Middle frontal gyrus (tissue), 1 donor: ENCODE results near the gene MCOLN2.
"Not testable (repeated sequence)": the region's sequence is repeated elsewhere in the genome, so short reads cannot be mapped to it uniquely, and the experiment has no call there.

Source experiments
- DNase-seq: peaks from one replicate; pipeline ENCODE4 v3.0.0-alpha.2; 2015; ENCODE audit warnings: low spot score; ENCODE audit errors: extremely low spot score

MCOLN2 gene

DNA sequence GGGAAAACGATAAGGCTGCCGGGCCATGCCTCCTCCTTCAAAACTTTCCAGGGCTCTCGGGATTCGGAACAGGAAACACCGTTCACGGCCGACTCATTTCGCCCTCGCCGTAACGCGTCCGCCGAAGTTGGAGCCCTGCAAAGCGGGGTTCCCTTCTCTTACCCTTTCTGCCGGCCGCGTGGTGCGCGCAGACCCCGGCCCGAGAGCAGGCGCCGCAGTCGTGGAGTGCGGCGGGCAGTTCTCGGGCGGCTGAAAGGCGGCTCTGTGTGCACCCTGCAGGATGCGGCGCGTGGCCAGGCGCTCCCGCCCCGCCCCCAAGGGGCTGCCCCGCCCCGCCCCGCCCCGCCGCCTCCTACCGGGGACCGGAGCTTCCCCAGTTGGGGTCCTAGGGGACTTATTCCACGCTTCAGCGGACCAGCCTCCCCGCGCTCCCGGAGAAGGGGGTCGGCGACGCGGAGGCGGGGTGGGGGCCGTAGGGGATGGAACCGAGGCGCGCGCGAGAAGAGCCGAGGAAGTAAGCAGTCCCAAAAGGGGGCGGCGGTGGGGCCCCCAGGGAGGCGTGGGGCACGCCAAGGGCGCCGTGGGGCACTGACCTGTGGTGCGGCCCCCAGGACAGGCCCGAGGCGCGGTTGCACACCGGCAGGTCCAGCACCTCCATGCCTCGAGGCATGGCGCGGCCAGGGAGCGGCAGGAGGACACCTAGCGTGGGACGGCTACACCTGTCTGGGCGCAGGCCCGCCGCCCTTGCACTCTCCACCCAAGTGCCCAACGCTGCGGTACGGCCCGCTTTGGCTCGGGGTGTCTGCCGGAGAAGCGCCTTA is at the start of gene MCOLN2:
Gene MCOLN2, minus strand, starts transcription at position 268 of the 821 bp plus-strand sequence. Its CDS starts 241 bp downstream, at position 27.
- DNase-seq = no peak

GRCh38 chr1:85042413-85042812 is 45.5 kb upstream of the MCOLN2 start:
- no peak for DNase-seq

DNA sequence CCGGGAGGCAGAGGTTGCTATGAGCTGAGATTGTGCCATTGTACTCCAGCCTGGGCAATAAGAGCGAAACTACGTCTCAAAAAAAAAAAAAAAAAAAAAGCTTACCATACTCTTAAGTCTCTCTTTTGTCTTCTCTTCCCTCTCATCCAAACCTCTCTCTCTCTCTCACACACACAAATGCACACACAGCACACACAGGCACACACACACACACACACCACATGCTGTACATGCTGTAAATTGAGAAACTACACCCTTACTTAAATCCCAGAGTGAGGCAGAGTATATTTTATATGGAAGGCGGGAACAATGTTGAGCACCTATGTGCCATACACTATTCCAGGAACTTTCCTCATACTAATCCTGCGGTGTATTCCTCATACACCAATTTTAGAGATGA is 44.9 kb upstream of the MCOLN2 start:
- DNase-seq = no peak

DNA sequence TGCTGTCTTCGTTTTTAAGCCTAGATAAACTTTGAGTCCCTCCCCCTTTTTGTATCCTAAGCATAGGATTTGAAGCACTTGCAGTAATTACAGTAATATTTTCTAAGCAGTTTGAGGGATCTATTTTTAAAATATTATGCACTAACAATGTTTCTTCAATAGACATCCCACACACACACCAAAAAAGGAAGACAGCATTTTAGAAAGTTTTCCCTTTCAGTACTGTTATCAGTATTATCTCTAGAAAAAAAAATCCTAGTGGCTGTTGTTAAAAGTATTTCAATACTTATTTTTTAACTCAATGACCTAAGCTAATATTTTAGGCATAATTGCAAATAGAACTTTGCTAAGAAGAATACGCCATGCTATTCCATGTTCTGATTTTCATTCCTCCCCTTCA is 36.3 kb upstream of the MCOLN2 start:
- no peak for DNase-seq

DNA sequence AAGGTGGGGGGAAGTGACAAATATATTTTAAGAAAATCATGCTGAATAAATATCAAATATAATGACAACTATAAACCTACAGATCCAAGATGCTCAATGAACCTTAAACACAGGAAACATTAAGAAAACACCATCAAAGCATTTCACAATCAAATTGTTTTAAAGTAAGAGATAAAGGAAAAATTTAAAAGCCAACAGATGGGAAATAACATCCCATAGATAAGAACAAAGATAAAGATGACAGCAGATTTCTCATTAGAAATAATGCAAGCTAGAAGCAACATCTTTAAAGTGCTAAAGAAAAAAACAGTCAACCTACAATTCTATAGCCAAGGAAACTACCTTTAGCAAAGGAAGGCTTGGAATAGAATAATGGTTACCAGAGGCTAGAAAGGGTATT is 33.6 kb upstream of the MCOLN2 start:
- no peak for DNase-seq

- DNase-seq = no peak
These were observed 31.2 kb upstream of the MCOLN2 start for GRCh38 chr1:85028151-85028550.

DNA sequence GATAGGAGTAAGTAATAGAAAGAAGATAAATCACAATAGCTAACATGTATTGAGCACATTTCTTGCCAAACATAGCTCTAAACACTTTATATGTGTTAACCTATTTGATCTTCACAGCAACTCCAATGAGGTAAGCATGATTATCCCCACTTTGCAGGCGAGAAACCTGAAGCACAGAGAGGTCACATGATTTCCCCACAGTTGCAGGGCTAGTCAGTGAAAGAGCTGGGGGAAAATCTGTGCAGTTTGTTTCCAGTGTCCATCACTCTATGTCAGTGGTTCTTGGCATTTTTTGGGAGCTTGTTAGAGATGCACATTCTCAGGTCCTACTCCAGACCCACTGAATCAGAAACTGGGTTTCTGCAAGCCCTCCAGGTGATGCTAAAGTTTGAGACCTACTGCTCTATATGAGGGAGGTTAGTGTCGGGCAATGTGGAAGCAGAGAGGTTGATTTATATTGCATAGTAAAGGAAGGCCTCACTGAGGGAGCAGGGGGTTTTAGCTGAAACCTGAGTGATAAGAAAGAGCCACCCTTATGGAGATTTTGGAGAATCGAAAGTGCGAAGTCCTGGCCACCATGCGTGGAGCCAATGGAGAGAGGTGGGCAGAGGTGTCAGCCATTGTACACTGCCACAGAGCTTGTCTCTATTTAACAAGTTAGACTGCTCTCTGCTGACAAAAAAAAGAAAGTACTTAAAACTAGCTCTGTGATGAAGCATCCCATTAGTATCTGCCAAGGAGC is 30.5 kb upstream of the MCOLN2 start:
- DNase-seq = no peak

GRCh38 chr1:85025940-85026339 is 29.0 kb upstream of the MCOLN2 start:
- no peak for DNase-seq

DNA sequence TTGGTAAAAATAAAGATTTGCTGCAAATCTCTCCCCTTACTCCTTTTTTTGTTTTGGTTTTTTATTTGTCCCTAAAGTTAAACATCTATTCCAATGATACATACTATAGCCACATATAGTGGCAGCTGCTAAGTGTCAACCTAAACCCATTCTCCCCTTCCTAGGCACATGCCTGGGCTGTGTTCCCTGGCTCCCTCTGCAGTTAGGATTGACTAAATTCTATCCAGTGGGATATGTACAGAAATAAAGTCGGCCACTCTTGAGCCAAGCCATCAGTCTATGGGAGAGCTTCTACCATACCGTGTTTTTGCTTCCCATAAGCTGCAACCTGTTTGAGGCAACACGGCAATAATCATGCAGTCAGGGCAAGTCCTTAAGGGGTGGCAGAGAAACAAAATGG is 27.8 kb upstream of the MCOLN2 start:
- DNase-seq = no peak

DNA sequence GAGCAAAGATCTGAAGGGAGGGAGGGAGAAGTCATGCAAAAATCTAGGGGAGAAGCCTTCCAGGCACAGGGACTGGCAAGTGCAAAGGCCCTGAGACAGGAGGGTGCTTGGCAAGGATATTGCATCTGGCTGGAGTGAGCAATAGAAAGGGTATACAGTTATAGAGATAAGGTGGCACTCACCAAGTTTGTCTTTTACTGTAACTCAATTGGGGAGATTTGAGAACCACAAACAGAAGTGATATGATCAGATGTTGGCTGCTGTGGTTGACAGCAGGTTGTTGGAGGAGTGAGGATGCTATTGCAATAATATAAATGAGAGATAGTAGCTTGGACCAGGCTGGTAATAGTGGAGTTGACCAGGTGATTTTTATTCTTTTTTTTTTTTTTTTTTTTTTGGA is 25.8 kb upstream of the MCOLN2 start:
- no peak for DNase-seq

DNA sequence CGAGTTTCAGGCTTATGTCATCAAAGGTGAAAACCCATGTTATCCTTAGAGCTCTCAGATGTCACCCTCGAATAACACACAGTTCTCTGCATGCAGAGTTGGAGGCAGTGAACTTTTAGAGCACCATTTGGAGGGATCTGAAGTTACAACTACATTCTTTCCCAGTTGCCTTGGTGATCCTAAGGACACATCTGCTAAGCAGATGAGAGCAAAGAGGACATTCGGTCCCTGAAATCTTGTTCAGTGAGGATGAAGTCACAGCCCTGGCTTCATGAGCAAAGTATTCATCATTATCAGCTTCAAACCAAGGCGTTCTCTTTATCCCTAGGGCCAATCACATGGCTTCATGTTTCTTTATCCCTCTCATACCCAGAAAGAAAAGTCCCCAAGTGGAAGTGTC is 23.1 kb upstream of the MCOLN2 start:
- no peak for DNase-seq

- no peak for DNase-seq
These were observed 18.9 kb upstream of the MCOLN2 start for GRCh38 chr1:85015826-85016225.

- DNase-seq = not testable (repeated sequence)
These were observed 8.7 kb upstream of the MCOLN2 start for GRCh38 chr1:85005641-85006040.

- DNase-seq = no peak
These were observed 4.8 kb upstream of the MCOLN2 start for GRCh38 chr1:85001742-85002141.

- DNase-seq = no peak
These were observed 1.8 kb upstream of the MCOLN2 start for GRCh38 chr1:84998642-84999280.

- no peak for DNase-seq
These were observed 1.0 kb upstream of the MCOLN2 start for GRCh38 chr1:84997667-84998600.

GRCh38 chr1:84995484-84996334 is 1.2 kb downstream of the MCOLN2 start:
- no peak for DNase-seq

GRCh38 chr1:84991097-84991920 is 5.6 kb downstream of the MCOLN2 start:
- no peak for DNase-seq

GRCh38 chr1:84988588-84988987 is 8.3 kb downstream of the MCOLN2 start:
- no peak for DNase-seq
